Spinal cord (tissue), 10 donors: Measurements from ENCODE around the gene IVD. TPM values are rescaled to one million over a fixed set of nuclear protein-coding genes. Genes with fewer than 3 reads are reported as not detected.

Experiments used
- DNase-seq, 6 donors: peaks; one replicate each; pipeline versions ENCODE4 v3.0.0 to v3.0.0-alpha.2; 2013 to 2015; ENCODE audit warnings: low spot score in 6 of 6, low read depth in 4 of 6
- H3K27ac ChIP-seq: one replicate; pipeline ENCODE4 v1.5.1; 2013; ENCODE audit warnings: low read depth, low read length, control low read depth
- H3K27me3 ChIP-seq: one replicate; pipeline ENCODE4 v1.6.1; 2013; ENCODE audit warnings: low read length; ENCODE audit not compliant: control insufficient read depth, insufficient read depth
- H3K36me3 ChIP-seq: one replicate; pipeline ENCODE4 v1.6.1; 2013; ENCODE audit warnings: low read length; ENCODE audit not compliant: control insufficient read depth, insufficient read depth
- H3K4me1 ChIP-seq: one replicate; pipeline ENCODE4 v1.6.1; 2013; ENCODE audit warnings: low read length; ENCODE audit not compliant: control insufficient read depth, insufficient read depth
- H3K4me3 ChIP-seq: one replicate; pipeline ENCODE4 v1.5.1; 2013; ENCODE audit warnings: low read depth, low read length, control low read depth
- H3K9me3 ChIP-seq: one replicate; pipeline ENCODE4 v1.6.1; 2013; ENCODE audit warnings: low read length; ENCODE audit not compliant: control insufficient read depth, insufficient read depth
- WGBS: methylation state at CpG from one replicate; pipeline ENCODE4 v1.1.5; 2013; ENCODE audit warnings: missing lambda C conversion rate; ENCODE audit not compliant: insufficient coverage; 5-methylcytosine and 5-hydroxymethylcytosine counted together
- polyA plus RNA-seq, 2 donors: library from polyadenylated mRNA; unstranded; fragments of 120-200 nt; gene quantifications; one replicate each; pipeline ENCODE4 v1.2.1, GENCODE V29; 2013; ENCODE audit not compliant: insufficient read length in 2 of 2
- total RNA-seq, 2 donors: library from RNA; depleted of rRNA in 1 of 2; stranded (reverse); fragments of 120-200 nt in 1 of 2; fragments of >200 nt in 1 of 2; gene quantifications; one replicate each; pipeline versions ENCODE4 v1.2.3 to v1.2.4, GENCODE V29; 2013 to 2014
- donor health status: healthy.

Gene IVD
- total and polyA plus RNA-seq, 4 donors: 45.5 to 105 (median 63.8) TPM

GRCh38 chr15:40388941-40389823 is 16.4 kb upstream of the IVD start:
- no peak for DNase-seq
- H3K9me3 ChIP-seq: no peaks in the 10 kb centered on the region
- H3K4me1 ChIP-seq: peaks cover 2% of the 10 kb centered on the region
- no peak overlapping the region for H3K27ac ChIP-seq
- H3K36me3 ChIP-seq: peaks cover 45% of the 10 kb centered on the region
- no peak overlapping the region for H3K4me3 ChIP-seq
- no peaks in the 10 kb centered on the region for H3K27me3 ChIP-seq
- WGBS: 97% methylated on average over 6 of the region's 13 CpGs

DNA sequence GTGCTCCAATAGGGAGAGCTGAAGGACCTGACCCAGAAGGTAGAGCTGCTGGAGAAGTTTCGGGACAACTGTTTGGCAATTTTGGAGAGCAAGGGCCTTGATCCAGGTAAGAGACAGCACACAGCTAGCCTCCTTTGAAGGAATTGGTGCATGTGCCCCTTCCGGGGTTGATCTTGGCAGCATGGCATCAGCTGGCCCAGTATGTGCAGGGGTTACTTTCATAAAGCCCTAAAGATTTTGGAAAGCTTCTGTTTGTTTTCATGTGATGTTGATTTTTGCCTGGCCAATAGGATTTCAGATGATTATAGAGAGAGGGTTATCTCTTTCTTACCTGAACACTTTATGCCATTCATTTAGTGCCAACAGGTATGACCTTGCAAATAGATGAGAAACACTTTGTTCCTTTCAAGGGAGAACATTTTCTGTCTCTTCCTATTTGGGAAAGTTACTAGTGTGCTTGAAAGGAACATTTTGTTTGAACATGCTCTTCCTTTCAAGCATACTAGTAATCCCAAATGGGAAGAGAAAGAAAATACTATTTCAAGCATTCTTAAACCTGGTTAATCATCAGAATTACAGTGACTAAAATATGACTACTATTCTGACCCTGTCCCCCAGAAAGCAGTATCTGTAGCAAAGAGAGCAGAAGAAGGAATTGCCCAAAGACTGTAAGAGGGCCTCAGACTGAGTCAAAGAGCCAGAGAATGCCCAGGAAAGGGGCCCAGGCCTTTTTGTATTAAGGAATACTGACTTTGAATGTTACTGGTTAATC is 15.6 kb upstream of the IVD start:
- WGBS: 100% methylated on average over 1 of the region's 2 CpGs
- Histone ChIP-seq H3K36me3 (peaks cover 52% of the 10 kb centered on the region), H3K9me3 (no peaks in the 10 kb centered on the region), H3K4me3 (no peak overlapping the region), H3K27ac (no peak overlapping the region), H3K27me3 (no peaks in the 10 kb centered on the region), H3K4me1 (no peaks in the 10 kb centered on the region)
- DNase-seq: no peak

DNA sequence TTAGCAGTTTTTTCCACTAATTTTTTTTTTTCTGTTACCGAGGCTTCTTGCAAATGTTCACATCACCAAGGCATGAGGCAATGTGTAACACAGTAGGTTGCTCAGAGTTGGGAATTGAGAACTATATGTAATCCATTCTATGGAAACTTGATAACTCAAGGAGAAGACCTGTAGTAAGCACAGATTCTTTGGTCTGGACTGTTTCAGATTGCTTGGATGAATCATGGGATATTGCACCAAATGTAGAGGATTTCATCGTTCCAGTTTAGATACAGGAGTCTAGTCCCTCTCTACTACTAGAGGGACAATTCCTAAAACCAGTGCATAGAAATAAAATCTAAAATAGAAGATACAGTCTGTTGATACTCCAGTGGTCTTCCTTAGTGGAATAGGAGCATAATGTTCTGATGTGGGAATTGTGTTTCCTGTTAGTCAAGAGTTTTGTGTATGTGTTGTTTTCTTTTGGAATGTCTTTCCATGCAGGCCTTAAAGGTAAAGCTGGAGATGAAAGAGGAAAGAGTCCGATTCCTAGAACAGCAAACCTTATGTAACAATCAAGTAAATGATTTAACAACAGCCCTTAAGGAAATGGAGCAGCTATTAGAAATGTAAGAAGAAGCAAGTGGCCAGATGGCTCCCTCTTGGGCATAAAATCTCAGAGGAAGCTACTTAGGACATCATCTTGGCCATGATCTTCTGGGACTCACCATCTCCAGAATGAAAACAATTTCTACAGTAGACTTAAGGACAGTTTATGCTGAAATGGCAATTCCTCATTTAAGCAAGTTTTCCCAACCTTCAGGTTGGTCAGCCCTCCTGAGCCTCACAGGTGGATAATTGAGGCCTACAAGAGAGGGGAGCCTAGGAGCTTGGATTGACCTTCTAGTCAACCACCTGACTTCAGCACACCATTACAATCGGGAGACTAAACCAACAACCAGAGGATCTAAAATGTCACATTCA is 12.3 kb upstream of the IVD start:
- no peaks in the 10 kb centered on the region for H3K4me1 ChIP-seq
- H3K9me3 ChIP-seq: no peaks in the 10 kb centered on the region
- H3K36me3 ChIP-seq: peaks cover 37% of the 10 kb centered on the region
- H3K27ac ChIP-seq: no peak overlapping the region
- WGBS: 100% methylated on average over 1 of the region's 4 CpGs
- DNase-seq: no peak
- no peak overlapping the region for H3K4me3 ChIP-seq
- no peaks in the 10 kb centered on the region for H3K27me3 ChIP-seq

DNA sequence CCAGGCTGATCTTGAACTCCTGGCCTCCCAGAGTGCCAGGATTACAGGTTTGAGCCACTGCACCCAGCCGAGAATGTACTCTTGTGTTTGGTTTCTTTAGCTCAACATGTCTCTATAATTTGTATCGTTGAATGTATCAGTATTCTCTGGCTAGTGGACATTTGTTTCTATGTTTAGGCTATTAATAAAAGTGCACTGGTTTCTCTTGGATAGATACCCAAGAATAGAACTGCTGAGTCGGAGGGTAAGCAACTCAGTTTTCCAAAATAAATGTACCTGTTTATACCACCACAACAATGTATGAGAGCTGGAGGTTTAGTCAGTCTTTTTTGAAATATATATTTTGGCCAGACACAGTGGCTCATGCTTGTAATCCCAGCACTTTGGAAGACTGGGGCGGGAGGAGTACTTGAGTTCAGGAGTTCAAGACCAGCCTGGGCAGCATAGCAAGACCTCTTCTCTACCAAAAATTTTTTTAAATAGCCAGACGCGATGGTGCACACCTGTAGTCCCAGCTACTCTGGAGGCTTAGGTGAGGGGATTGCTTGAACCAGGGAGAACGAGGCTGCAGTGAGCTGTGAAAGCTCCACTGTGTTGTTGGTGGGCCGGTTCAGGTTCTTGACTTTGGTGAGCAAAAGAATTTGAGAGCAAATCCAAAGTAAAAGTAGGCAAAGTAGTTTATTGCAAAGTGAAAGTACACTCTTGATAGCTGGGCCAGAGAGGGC is 7.7 kb upstream of the IVD start:
- Histone ChIP-seq H3K27ac (no peak overlapping the region), H3K4me3 (no peak overlapping the region), H3K4me1 (no peaks in the 10 kb centered on the region), H3K27me3 (no peaks in the 10 kb centered on the region), H3K36me3 (peaks cover 14% of the 10 kb centered on the region), H3K9me3 (no peaks in the 10 kb centered on the region)
- WGBS: 79% methylated on average over 2 of the region's 8 CpGs
- DNase-seq: no peak

DNA sequence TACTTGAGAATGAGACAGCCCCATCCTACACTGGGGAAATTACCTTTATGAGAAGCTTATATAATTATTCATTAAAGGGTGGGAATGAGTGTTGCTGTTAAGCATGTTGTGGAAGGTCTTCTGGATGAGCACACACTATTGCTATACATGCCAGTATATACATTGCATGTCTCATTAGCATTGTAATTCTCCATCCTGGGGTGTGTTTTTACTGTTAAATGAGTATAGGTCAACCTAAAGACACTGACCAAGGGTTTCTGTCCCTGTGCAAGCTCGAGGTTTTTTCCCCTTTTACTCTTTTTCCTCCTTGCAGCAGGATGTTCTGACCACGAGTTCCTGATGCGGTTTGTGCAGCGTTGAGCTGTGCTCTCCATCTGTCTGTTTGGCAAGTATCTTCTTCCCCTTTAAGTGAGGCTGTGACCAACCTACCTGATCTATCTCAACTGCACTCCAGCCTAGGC is 7.2 kb upstream of the IVD start:
- Histone ChIP-seq H3K9me3 (no peaks in the 10 kb centered on the region), H3K27ac (no peak overlapping the region), H3K36me3 (peaks cover 12% of the 10 kb centered on the region), H3K27me3 (no peaks in the 10 kb centered on the region), H3K4me1 (no peaks in the 10 kb centered on the region), H3K4me3 (no peak overlapping the region)
- DNase-seq: no peak
- 60% methylated on average over 1 of the region's 4 CpGs for WGBS

DNA sequence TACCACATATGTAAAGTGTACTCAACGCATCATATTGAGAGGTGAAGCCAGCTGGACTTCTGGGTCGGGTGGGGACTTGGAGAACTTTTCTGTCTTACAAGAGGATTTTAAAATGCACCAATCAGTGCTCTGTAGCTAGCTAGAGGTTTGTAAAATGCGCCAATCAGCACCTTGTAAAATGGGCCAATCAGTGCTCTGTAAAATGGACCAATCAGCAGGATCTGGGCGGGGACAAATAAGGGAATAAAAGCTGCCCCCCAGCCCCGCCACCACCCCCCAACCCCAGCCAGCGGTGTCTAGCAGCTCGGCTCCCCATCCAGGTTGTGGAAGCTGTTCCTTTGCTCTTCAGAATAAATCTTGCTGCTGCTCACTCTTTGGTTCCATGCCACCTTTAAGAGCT is 6.2 kb upstream of the IVD start:
- Histone ChIP-seq H3K9me3 (no peaks in the 10 kb centered on the region), H3K27me3 (no peaks in the 10 kb centered on the region), H3K4me3 (no peak overlapping the region), H3K4me1 (no peaks in the 10 kb centered on the region), H3K36me3 (peaks cover 5% of the 10 kb centered on the region), H3K27ac (no peak overlapping the region)
- no peak for DNase-seq
- WGBS: 91% methylated on average over 5 of the region's 7 CpGs

DNA sequence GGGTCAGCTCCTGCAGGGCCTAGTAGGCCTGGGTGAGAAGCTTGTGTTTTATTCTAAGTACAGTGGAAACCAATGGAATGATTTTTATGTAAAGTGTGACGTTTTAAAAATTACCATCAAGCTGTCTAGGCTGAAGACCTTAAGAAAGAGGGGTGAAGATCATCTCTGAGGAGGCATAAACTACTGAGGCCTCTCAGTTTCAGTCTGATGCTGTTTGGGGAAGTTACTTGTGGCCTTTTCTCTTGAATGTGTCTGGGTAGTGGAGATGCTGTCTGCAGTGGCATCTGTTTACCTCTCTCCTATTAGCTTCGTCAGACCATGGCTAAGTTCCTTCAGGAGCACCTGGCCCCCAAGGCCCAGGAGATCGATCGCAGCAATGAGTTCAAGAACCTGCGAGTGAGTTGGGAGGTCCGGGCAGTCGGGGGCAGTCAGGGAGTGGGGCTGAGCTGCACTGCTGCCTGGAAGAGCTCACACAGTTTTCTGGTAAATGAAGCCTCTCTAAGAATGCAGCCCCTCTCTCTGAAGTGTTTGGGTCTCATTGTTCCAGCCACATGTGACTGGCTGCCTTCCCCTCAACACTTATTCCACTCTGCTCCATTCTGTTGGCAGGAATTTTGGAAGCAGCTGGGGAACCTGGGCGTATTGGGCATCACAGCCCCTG is 1.9 kb downstream of the IVD start:
- Histone ChIP-seq H3K27ac (no peak overlapping the region), H3K9me3 (no peaks in the 10 kb centered on the region), H3K36me3 (peaks cover 40% of the 10 kb centered on the region), H3K4me3 (no peak overlapping the region), H3K4me1 (peaks cover 25% of the 10 kb centered on the region), H3K27me3 (no peaks in the 10 kb centered on the region)
- DNase-seq: no peak
- WGBS: 77% methylated on average over 7 of the region's 8 CpGs

DNA sequence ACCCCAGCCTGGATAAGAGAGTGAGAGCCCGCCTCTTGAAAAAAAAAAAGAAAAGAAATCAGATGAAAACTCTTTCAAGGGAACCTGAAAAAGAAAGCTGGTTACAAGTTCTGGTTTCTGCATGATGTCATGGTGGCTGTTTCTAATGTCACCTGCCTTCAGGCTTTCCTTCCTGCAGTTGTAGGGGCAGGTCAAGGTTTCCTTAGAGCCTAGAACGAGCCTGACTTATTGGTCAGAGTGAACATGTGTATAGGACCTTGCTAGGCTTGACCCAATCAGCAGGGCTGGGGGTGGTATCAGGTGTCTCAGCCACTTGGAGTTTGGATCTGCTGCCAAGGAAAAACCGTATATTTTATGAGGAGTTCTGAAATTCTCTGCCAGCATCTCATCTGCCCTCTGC is 3.8 kb downstream of the IVD start:
- no peak for DNase-seq
- H3K9me3 ChIP-seq: no peaks in the 10 kb centered on the region
- H3K27me3 ChIP-seq: no peaks in the 10 kb centered on the region
- peaks cover 25% of the 10 kb centered on the region for H3K4me1 ChIP-seq
- H3K4me3 ChIP-seq: no peak overlapping the region
- H3K36me3 ChIP-seq: peaks cover 58% of the 10 kb centered on the region
- WGBS: 78% methylated on average over 1 of the region's 3 CpGs
- no peak overlapping the region for H3K27ac ChIP-seq
